ENCODE data around the gene RHOH. TPM values are rescaled to one million over a fixed set of nuclear protein-coding genes. Genes with fewer than 3 reads are reported as not detected.

RHOH gene
- total and polyA plus RNA-seq, 10 of the 15 experiments (the other 5 are each of a cell fraction or from before 2014, with no cell fraction given), result 46.5 to 120 (median 57.9) TPM

DNA sequence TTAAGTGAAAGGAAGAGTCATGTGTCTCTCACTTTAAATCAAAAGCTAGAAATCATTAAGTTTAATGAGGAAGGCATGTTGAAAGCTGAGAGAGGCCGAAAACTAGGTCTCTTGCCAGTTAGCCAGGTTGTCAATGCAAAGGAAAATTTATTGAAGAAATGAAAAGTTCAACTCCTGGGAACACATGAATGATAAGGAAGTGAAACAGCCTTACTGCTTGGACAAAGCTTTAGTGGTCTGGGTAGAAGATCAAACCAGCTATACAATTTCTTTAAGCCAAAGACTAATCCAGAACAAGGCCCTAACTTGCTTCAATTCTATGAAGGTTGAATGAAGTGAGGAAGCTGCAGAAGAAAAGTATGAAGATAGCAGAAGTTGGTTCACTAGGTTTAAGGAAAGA is 24.9 kb downstream of the RHOH start:
- ChIA-PET RAD21 (ENCODE audit: unreplicated experiment) (interaction anchor here (0.6 to 2.6 kb wide), 7 partner anchors 10 to 164 kb away, joined by 3 to 15 read pairs (median 4); no protein-coding TSS in a partner anchor), CTCF (interaction anchor here (0.8 to 2.6 kb wide), 7 partner anchors 9 to 104 kb away, joined by 3 to 8 read pairs (median 3); no protein-coding TSS in a partner anchor), SMC1A (ENCODE audit: uncharacterized antibody, unreplicated experiment) (interaction anchor here (0.9 to 3.6 kb wide), 14 partner anchors 8 to 164 kb away, joined by 3 to 15 read pairs (median 5); no protein-coding TSS in a partner anchor), POLR2A (interaction anchor here (0.6 to 2.8 kb wide), 3 partner anchors 11 to 511 kb away, joined by 3 to 16 read pairs (median 3); no protein-coding TSS in a partner anchor)
- in situ Hi-C loops (cut with MboI) (no loop called here), intact Hi-C loops (cut with micrococcal nuclease; ENCODE audit: unreplicated experiment) (no loop called here)
- ATAC-seq (no peak), DNase-seq (ENCODE audit: low read depth, low spot score) (no peak), FAIRE-seq (no peak)
- BruUV-seq (replicated peaks), result no TSS peak
- H3K4me1 ChIP-seq (ENCODE audit: control insufficient read depth, insufficient read depth, low read length), result peaks cover 20% of the 10 kb centered on the region
- 50% methylated on average over 1 of the region's 1 CpG for WGBS (ENCODE audit: insufficient coverage, insufficient replicate concordance, low lambda C conversion rate, missing lambda C conversion rate)
- H3K27ac ChIP-seq (ENCODE audit: control insufficient read depth, insufficient read depth), result peak overlapping the region; percentile 32
- TF ChIP-seq BMI1 (IDR thresholded peaks at IDR 0.05; ENCODE audit: borderline replicate concordance), result no peak
- peak; percentile 53; the same call in 1 of the 2 replicates for TF ChIP-seq ZNF24 (IDR thresholded peaks at IDR 0.05)
- TF ChIP-seq TCF3 (IDR thresholded peaks at IDR 0.05; ENCODE audit: borderline replicate concordance, insufficient read depth, low read depth, low read length), result no peak
- peak; percentile 54; the same call in 1 of the 2 replicates for TF ChIP-seq SPI1 (IDR thresholded peaks at IDR 0.05; ENCODE audit: borderline replicate concordance, insufficient read depth, low read depth, low read length)
- no peak for TF ChIP-seq KLF5 (IDR thresholded peaks at IDR 0.05; ENCODE audit: partially characterized antibody)
- no peaks in the 10 kb centered on the region for H3K27me3 ChIP-seq (replicated peaks in 1 of 2; ENCODE audit: control insufficient read depth in 2 of 2, insufficient read depth in 2 of 2, low read length in 1 of 2)
- H3K4me3 ChIP-seq, result no peak overlapping the region
- H3K79me2 ChIP-seq (ENCODE audit: control insufficient read depth, insufficient read depth, low read length), result peaks cover 94% of the 10 kb centered on the region
- no peak overlapping the region for H3K9ac ChIP-seq (ENCODE audit: control insufficient read depth, insufficient read depth, low read length)
- no peak overlapping the region for H3K4me2 ChIP-seq (ENCODE audit: control insufficient read depth, insufficient read depth)
- peaks cover 7% of the 10 kb centered on the region for H3K9me3 ChIP-seq (replicated peaks; ENCODE audit: control insufficient read depth, insufficient read depth, low read length)
- no peak overlapping the region for H2AFZ ChIP-seq (ENCODE audit: control insufficient read depth, low read depth, low read length)
- H3K36me3 ChIP-seq (ENCODE audit: control insufficient read depth in 2 of 2, insufficient read depth in 2 of 2, low read length in 1 of 2), result peaks cover 15 to 50% of the 10 kb centered on the region in 2 experiments
- H4K20me1 ChIP-seq (ENCODE audit: control insufficient read depth, insufficient read depth), result peaks cover 8% of the 10 kb centered on the region; the same call in 1 of the 2 replicates

GRCh38 chr4:40223343-40223742 is 26.5 kb downstream of the RHOH start:
- no peak for FAIRE-seq
- Histone ChIP-seq H2AFZ (ENCODE audit: control insufficient read depth, low read depth, low read length) (no peak overlapping the region), H4K20me1 (ENCODE audit: control insufficient read depth, insufficient read depth) (peaks cover under 1% of the 10 kb centered on the region; the same call in 1 of the 2 replicates), H3K9me3 (replicated peaks; ENCODE audit: control insufficient read depth, insufficient read depth, low read length) (peaks cover 7% of the 10 kb centered on the region), H3K4me3 (no peak overlapping the region), H3K4me1 (ENCODE audit: control insufficient read depth, insufficient read depth, low read length) (peaks cover 28% of the 10 kb centered on the region), H3K4me2 (ENCODE audit: control insufficient read depth, insufficient read depth) (no peak overlapping the region), H3K27ac (ENCODE audit: control insufficient read depth, insufficient read depth) (no peak overlapping the region), H3K9ac (ENCODE audit: control insufficient read depth, insufficient read depth, low read length) (no peak overlapping the region), H3K79me2 (ENCODE audit: control insufficient read depth, insufficient read depth, low read length) (peaks cover 92% of the 10 kb centered on the region), H3K36me3 (ENCODE audit: control insufficient read depth in 2 of 2, insufficient read depth in 2 of 2, low read length in 1 of 2) (peaks cover 11 to 41% of the 10 kb centered on the region in 2 experiments), H3K27me3 (replicated peaks in 1 of 2; ENCODE audit: control insufficient read depth in 2 of 2, insufficient read depth in 2 of 2, low read length in 1 of 2) (no peaks in the 10 kb centered on the region)
- ChIA-PET SMC1A (ENCODE audit: uncharacterized antibody, unreplicated experiment) (interaction anchor here (2.2 to 3.6 kb wide), 3 partner anchors 8 to 15 kb away, joined by 12 to 15 read pairs (median 12); no protein-coding TSS in a partner anchor), POLR2A (interaction anchor here (0.6 to 2.8 kb wide), 4 partner anchors 10 to 33 kb away, joined by 3 to 16 read pairs (median 6); no protein-coding TSS in a partner anchor), CTCF (interaction anchor here (1.5 to 2.6 kb wide), 2 partner anchors 12 to 16 kb away, joined by 4 to 8 read pairs; no protein-coding TSS in a partner anchor), RAD21 (ENCODE audit: unreplicated experiment) (interaction anchor here (0.7 to 2.6 kb wide), 5 partner anchors 13 to 84 kb away, joined by 3 to 15 read pairs (median 4); no protein-coding TSS in a partner anchor)
- intact Hi-C loops (cut with micrococcal nuclease; ENCODE audit: unreplicated experiment), result no loop called here
- TF ChIP-seq DPF2 (IDR thresholded peaks at IDR 0.05) (no peak), POLR2AphosphoS5 (IDR thresholded peaks at IDR 0.05; ENCODE audit: low read length) (0 out of 2 replicates have a peak, but pooled peaks have one; percentile 27)
- WGBS (ENCODE audit: insufficient coverage, insufficient replicate concordance, low lambda C conversion rate, missing lambda C conversion rate), result 33% methylated on average over 1 of the region's 1 CpG
- no peak for ATAC-seq
- in situ Hi-C loops (cut with MboI), result no loop called here
- BruUV-seq (replicated peaks), result no TSS peak
- DNase-seq (ENCODE audit: low read depth, low spot score), result no peak

Measured in GM12878 (cell line).